RPMI8226 (cell line): ENCODE measurements around the gene ABHD14A.

Experiments
- DNase-seq: peaks from one replicate; pipeline ENCODE4 v3.0.0-alpha.2; 2015

ABHD14A gene

DNA sequence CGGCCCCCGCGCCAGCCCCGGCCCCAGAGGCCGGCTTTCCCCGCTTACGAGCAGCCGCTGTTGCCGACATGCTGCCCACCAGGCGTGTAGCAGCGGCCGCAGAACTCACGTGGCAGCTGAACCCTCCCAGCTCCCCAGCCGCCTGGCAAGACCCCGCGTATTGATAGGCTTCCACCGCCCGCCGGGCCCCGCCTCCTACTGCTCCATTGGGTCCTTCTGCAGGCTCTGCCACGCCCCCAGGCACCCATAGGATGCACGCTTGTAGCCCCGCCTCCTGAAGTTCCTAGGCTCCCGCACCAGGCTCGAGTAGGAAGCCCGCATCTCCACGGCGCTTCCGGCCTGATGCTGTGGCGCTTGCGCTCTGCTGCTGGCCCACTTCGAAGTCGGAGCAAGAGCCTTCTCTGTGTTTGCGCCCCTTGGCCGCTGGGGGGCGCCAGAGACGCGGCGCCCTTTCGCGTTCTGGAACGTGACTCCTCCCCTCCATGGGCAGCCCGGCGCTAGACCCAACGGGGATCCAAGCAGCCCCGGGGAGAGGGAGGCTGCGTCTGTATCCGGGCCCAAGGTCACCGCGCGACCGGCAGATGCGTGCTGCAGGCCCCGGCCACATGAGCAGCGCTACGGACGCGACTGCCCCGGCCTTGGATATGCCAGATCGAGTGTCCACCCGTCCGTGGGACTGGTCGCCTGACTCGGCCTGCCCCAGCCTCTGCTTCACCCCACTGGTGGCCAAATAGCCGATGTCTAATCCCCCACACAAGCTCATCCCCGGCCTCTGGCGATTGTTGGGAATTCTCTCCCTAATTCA is 32.9 kb upstream of the ABHD14A start, which contains the start of the genes PARP3 and RRP9:
TSS of gene PARP3 (plus strand) at position 566 of the 805 bp plus-strand sequence. CDS start 993 bp downstream, outside the sequence.
TSS of gene RRP9 (minus strand) at position 107 of the 805 bp plus-strand sequence. CDS start at position 70, 37 bp downstream.
- peak; percentile 100 for DNase-seq

DNA sequence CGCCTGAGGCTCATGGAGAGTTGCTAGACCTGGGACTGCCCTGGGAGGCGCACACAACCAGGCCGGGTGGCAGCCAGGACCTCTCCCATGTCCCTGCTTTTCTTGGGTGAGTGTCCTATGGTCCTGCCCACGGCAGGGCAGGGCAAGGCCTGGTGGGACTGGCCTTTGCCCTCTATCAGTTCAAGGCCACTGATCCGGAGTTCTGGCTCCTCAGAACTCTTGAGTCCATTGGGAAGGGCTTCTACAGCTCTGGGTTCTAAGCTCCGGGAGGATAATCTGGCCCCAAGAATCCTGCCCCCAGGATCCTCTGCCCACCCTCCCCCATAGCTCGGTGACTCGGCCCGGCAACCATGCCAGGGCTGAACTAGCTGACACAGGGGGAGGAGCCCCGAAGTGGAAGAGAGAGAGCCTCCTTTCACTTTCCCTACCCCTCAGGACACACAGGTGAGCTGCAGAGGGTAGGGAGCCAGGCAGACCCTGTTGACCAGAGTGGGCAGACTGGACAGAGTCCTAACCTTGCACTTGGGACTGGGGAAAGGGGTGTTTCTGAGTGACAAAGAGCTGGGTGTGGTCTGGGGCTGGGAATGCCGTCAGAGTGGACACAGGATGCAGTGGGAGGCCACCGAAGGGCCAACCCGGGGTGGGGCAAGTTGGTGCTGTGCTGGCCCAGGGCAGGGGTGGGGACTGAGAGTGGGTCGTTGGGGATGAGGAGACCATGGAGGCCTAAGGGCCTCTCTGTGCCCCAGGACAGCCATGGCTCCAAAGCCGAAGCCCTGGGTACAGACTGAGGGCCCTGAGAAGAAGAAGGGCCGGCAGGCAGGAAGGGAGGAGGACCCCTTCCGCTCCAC is 32.0 kb upstream of the ABHD14A start:
- DNase-seq, result peak; percentile 89

DNA sequence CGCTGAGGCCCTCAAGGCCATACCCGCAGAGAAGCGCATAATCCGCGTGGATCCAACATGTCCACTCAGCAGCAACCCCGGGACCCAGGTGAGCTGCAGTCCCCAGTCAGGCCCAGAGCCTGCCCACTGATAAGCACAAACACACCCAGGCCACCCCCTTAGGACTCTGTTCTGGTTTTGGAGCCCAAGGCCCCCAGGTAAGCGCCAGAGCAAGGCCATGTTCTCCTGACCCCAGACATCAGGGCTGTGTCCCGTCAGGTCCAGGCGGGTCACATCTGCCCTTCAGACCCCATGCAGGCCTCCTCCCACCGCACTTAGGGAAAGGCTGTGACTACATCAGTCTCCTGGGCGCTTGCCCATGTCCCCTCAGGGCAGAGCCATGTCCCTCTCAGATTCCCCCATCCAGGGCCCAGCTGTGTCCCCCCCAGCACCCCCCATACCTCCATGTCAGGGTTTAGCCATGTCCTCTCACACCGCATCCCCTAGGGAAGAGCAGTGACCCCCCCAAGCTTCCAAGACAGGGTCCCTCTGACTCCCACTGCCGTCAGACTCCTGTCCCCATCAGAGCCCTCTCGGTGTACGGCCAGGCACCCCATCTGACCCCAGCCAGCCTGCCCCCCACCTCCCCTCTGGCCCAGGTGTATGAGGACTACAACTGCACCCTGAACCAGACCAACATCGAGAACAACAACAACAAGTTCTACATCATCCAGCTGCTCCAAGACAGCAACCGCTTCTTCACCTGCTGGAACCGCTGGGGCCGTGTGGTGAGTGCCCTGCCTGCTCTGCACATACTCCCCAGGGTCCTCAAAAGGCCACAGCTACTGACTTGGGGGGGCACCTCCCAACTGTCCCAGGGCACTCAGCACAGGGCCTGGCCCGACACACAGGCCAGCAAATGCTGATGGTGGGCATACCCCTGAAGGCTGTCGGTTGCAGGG is 31.1 kb upstream of the ABHD14A start:
- DNase-seq, result no peak

DNA sequence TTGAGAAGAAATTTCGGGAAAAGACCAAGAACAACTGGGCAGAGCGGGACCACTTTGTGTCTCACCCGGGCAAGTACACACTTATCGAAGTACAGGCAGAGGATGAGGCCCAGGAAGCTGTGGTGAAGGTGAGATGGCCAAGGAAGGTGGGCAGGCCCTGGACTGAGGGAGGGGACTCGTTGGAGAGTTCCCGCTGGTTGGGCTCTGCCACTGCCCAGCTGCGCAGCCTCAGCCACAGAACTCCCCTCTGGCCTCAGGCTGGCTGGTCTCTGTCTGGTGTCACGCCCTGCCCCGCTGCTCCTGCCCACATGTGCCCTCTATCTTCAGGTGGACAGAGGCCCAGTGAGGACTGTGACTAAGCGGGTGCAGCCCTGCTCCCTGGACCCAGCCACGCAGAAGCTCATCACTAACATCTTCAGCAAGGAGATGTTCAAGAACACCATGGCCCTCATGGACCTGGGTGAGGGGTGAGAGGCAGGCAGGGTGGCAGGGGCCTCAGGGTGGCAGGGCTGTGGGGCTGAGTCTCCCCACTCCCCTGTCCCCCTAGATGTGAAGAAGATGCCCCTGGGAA is 30.3 kb upstream of the ABHD14A start:
- no peak for DNase-seq

DNA sequence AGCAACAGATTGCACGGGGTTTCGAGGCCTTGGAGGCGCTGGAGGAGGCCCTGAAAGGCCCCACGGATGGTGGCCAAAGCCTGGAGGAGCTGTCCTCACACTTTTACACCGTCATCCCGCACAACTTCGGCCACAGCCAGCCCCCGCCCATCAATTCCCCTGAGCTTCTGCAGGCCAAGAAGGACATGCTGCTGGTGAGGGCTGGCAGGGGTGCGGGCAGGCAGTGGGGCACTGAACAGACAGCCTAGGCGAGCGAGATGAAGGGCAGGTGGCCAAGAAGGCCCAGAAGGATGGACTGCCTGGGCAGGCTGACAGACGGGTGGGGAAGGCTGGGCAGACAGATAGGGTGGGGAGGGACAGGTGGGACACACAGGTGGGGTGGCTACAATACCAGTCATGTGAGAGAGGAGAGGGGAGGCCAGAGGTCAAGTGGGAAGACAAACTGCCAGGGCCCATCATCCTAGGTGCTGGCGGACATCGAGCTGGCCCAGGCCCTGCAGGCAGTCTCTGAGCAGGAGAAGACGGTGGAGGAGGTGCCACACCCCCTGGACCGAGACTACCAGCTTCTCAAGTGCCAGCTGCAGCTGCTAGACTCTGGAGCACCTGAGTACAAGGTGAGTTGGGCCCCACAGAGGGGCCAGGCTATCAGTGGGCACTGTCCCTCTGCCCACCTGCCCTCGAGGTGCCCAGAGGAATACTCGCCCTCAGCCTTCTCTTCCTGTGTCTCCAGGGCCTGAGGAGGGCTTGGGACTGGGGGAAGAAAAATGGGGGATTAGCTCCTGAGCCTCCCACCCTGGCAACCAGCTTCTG is 29.6 kb upstream of the ABHD14A start:
- DNase-seq, result no peak

DNA sequence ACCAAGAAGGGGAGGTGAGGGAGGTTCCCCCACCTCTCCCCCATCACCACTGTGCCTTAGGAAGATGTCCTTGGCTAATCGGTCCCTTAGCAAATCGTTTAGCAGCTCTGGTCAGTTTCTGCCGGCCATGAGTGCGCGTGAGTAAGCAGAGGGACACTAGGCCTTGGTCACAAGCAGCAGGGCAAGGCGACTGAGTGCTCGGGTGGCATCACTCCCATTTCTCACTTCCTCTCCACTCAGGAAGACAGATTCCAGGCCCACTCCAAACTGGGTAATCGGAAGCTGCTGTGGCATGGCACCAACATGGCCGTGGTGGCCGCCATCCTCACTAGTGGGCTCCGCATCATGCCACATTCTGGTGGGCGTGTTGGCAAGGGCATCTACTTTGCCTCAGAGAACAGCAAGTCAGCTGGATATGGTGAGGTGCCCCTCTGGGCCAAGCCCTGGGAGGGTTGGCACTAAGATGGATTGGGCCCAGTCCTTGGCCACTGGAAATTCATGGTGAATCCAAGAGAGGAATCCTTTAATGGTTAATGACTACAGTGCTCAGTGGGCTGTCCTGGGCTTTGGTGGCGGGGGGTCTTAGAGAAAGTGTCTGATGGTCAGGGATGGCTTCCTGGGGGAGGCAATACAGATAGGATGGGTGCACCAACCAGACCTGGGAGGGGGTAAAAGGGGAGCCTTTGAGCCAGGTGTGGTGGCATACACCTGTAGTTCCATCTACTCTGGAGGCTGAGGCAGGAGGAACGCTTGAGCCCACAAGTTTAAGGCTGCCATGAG is 28.7 kb upstream of the ABHD14A start:
- DNase-seq, result no peak

DNA sequence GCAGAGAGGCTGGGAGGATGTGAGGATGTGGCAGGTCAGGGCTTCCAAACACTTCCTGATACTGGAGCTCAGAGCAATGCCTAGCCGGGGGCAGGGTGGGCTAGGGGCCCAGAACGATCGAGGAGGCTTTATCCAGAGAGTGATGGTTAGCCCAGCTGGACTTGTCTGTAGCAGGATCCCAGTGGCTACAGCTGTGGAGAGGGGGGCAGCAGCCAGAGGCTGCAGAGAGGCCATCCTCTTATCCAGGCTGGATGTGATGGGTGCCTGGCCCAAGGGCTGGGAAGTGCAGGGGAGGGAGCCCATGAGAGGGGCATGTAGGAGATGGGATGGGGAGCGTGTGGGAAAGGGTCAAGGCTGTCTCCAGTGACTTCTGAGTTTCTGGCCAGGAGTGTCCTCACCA is 28.1 kb upstream of the ABHD14A start:
- no peak for DNase-seq

DNA sequence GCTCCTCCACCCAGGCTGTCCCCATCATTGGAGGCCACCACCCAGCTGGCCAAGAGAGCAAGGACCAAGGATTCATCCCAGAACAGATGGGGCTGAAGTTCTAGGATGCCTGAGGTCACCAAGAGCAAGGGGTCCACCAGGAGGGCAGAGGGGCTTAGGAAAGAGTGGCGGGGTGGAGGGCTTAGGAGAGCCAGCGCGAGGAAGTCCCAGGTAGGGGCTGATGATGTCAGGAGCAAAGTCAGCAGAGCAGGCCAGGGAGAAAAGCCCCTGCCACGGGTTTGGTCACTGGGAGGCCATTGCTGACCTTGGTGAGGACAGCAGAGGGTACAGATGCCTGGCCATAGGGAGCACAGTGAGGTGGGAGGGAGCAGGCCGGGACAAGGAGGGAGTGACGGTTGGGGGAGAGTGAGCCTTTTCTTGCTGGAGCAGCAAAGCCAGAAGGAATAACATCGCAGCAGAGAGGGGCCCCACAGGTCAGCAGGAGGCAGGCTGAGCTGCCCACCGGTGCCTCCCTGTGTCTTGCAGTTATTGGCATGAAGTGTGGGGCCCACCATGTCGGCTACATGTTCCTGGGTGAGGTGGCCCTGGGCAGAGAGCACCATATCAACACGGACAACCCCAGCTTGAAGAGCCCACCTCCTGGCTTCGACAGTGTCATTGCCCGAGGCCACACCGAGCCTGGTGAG is 27.5 kb upstream of the ABHD14A start:
- no peak for DNase-seq

DNA sequence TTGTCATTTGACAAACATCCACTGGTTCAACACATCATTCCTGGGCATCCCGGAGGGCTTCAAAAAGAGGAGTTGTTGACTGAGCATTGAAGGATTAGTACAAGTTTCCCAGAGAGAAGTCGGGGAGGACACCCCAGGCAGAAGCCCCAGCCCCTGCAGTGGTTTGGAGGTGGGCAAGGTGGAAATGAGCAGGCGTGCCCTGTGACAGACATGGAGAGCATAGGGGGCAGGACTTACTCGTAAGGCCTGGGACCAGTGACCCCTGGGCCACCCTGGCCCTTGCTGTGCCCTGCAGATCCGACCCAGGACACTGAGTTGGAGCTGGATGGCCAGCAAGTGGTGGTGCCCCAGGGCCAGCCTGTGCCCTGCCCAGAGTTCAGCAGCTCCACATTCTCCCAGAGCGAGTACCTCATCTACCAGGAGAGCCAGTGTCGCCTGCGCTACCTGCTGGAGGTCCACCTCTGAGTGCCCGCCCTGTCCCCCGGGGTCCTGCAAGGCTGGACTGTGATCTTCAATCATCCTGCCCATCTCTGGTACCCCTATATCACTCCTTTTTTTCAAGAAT is 26.8 kb upstream of the ABHD14A start:
- DNase-seq, result no peak

DNA sequence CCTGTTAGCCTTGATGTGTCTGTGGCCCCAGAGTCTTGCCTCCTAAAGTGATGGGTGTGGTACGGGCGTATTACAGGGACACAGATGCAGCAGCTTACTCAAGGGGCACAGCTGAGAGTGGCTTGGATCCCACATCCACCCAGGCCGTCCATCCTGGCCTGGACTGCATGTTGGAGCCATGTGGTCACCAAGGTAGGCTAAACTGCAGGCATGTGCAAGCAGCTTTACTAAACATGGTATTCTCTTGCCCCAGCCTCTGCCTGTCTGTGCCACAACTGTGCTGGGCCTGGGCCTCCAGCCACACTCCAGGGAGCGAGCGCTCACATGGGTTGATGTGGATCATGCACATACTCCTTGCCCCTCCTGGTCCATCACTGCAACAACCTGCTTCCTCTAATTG is 25.7 kb upstream of the ABHD14A start:
- DNase-seq, result no peak

DNA sequence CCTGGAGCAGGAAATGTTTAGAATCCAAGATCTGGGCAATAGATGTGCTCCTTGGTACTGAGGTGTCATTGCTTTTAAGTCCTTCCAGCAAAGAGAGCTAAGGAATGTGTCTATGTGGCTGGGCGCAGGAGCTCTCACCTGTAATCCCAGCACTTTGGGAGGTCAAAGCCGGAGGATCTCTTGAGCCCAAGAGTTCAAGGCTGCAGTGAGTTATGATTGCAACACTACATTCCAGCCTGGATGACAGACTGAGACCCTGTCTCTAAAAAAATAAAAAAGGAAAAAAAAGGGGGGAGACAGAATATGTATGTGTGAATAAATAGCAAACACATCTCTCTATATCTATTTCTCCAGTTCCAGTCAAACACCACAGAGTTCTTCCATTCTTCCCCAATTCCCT is 24.0 kb upstream of the ABHD14A start:
- no peak for DNase-seq

DNA sequence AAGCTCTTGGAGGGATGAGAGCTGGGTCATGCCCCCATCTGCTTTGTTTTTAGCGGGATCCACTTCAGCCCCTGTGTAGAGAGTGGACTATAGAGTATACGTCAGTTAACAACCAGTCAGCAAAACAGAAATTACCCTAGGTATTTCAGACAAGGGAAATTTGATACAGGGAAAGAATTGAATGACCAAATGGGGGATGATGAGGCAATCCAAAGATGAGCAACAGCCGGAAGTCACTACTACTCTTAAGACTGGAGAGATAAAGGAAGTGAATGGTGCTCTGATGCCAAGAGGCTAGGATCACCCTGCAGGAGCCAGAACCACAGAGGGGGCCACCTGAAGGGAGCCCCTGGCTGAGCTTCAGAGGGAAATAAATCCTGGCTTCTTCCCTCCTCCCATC is 21.4 kb upstream of the ABHD14A start:
- DNase-seq, result no peak

DNA sequence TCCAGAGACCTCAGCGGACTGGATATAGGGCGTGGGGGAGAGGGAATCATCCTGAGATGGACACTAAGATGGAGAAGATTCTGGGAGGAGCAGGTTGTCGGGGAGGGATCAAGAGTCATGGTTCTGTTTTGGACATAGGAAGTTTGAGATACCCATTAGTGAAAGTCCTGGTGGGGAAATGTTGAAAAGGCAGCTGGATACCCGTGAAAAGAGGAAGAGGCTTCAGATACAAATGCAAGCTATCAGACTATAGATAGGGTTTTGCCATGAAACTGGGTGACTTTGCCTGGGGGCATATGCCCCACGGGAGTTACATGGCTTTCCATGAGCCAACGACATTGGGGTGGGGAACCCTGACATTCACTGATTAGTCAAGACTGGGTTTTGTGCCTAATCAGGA is 20.8 kb upstream of the ABHD14A start:
- DNase-seq, result no peak

DNA sequence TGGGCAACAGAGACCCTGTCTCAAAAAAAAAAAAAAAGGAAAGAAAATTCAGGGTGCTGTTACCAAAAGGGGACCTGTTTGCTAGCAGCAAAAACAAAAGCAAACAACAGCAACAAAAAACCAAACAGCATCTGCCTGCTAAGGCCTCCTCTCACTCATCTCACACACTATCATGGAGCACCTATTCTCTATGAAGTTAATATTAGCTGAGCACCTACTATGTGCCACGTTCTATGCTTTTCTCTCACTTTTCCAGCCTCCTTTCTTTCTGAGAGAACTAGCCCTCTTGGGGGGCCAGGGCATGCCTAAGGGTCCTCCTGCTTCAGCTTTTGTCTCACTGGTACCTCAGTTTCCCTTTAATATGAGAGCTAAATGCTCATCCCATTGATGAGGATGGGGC is 20.2 kb upstream of the ABHD14A start:
- DNase-seq, result no peak

DNA sequence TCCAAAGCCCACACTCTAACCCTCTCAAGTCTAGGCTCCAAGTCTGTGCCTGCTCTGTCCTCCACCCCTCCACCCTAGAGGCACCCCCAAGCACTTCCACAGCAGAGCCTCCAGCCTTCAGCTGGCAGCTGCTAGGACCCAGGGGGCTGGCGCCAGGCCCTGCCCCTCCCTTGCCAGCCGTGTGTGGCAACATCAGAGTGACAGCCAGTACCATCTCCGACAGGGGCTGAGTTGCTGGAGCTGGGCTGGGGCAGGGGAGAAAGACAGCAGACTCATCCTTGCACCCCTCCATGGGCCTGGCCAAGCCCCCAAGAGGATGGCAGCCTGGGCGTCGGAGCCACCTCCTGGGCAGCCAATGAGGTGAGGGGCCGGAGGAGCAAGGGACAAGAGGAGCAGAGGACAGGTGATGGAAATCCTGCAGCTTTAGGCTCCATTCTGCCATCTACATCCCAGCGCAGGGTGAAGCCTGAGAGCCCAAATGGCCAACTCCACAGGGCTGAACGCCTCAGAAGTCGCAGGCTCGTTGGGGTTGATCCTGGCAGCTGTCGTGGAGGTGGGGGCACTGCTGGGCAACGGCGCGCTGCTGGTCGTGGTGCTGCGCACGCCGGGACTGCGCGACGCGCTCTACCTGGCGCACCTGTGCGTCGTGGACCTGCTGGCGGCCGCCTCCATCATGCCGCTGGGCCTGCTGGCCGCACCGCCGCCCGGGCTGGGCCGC is 19.5 kb upstream of the ABHD14A start, which contains the start of gene GPR62:
TSS of gene GPR62 (plus strand) at position 207 of the 718 bp plus-strand sequence. CDS start at position 479, 272 bp downstream.
- DNase-seq, result no peak

DNA sequence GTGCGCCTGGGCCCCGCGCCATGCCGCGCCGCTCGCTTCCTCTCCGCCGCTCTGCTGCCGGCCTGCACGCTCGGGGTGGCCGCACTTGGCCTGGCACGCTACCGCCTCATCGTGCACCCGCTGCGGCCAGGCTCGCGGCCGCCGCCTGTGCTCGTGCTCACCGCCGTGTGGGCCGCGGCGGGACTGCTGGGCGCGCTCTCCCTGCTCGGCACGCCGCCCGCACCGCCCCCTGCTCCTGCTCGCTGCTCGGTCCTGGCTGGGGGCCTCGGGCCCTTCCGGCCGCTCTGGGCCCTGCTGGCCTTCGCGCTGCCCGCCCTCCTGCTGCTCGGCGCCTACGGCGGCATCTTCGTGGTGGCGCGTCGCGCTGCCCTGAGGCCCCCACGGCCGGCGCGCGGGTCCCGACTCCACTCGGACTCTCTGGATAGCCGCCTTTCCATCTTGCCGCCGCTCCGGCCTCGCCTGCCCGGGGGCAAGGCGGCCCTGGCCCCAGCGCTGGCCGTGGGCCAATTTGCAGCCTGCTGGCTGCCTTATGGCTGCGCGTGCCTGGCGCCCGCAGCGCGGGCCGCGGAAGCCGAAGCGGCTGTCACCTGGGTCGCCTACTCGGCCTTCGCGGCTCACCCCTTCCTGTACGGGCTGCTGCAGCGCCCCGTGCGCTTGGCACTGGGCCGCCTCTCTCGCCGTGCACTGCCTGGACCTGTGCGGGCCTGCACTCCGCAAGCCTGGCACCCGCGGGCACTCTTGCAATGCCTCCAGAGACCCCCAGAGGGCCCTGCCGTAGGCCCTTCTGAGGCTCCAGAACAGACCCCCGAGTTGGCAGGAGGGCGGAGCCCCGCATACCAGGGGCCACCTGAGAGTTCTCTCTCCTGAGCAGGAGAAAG is 18.7 kb upstream of the ABHD14A start:
- DNase-seq, result peak; percentile 89

DNA sequence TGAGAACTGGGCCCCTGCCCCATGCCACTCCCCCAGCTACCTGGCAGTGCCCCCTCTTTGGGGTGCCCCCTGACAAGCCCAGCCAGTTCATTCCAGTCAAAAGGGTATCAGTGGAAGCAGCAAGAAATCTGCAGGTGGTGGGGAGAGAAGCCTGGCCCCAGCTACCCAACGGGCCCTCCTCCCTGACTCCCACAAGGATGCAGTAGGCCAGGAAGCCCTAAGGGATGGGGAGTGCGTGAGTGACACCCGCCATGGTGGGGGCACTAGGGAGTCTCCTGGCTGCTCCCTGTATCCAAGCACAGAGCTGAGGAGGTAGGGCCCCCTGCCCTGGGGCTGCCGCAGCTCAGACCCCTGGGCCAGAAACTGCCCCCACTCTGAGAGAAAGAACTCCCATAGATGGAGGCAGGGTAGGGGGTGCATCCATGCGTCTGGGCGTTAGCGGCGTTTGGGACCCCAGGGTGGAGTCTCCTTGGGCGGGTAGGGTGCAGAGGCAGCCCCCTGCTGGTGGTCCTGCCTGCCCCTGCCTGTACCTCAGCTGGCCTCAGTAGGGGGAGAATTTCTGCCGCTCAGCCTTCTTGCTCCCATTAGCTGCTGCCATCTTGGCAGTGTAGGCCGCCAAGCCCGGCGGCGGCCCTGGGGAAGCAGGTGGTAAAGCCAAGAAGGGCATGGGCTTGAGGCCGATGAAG is 17.2 kb upstream of the ABHD14A start:
- DNase-seq, result no peak
